ENCODE measurements around the gene SUPT5H. TPM values are rescaled to one million over a fixed set of nuclear protein-coding genes. Genes with fewer than 3 reads are reported as not detected.
A peak's percentile ranks its signal among the peaks of the same experiment; 100 is the strongest.

The SUPT5H gene
- total RNA-seq, 1 donor from 2014 or later: 48.5 TPM

GRCh38 chr19:39494661-39495060 is 49.3 kb downstream of the SUPT5H start:
- Mint-ChIP-seq H3K4me3 (no peak overlapping the region), H3K36me3 (peaks cover 6% of the 10 kb centered on the region), H3K27ac (no peak overlapping the region), H3K9me3 (no peaks in the 10 kb centered on the region), H3K27me3 (ENCODE audit: insufficient read depth, low read depth) (peaks cover 16% of the 10 kb centered on the region), H3K4me1 (peaks cover 14% of the 10 kb centered on the region)
- H4K20me1 ChIP-seq (ENCODE audit: low read depth): no peaks in the 10 kb centered on the region
- H2AFZ ChIP-seq (replicated peaks): no peak overlapping the region
- no peak overlapping the region for H3K4me2 ChIP-seq
- peaks cover 32% of the 10 kb centered on the region for H3F3A ChIP-seq (ENCODE audit: low read depth)
- H3K36me3 ChIP-seq: no peaks in the 10 kb centered on the region
- no peak for DNase-seq (ENCODE audit: low spot score)
- H3K9ac ChIP-seq: no peak overlapping the region
- no peak overlapping the region for H3K4me3 ChIP-seq
- no peak for TF ChIP-seq CTCF (IDR thresholded peaks at IDR 0.05)
- no peak for TF ChIP-seq EZH2 (IDR thresholded peaks at IDR 0.05)
- no peak for TF ChIP-seq EZH2phosphoT487 (IDR thresholded peaks at IDR 0.05)
- peaks cover 33% of the 10 kb centered on the region for H3K27me3 ChIP-seq
- H3K9me3 ChIP-seq (ENCODE audit: low read depth): no peaks in the 10 kb centered on the region
- H3K27ac ChIP-seq: no peak overlapping the region
- H3K4me1 ChIP-seq: peaks cover 17% of the 10 kb centered on the region
- no peaks in the 10 kb centered on the region for H3K79me2 ChIP-seq (ENCODE audit: low read depth)

DNA sequence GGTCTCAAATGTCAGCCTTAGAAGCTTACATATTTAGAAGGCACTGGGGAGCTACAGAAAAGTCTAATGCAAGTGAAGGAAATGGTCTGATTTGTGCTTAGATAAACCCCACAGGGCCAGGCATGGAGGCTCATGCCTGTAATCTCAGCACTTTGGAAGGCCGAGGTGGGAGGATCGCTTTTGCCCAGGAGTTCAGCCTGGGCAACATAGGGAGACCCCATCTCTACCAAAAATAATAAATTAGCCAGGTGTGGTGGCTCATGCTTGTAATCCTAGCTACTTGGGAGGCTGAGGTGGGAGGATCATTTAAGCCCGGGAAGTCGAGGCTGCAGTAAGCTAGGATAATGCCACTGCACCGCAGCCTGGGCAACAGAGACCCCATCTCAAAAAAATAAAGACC is 50.7 kb downstream of the SUPT5H start:
- DNase-seq (ENCODE audit: low spot score): no peak
- Histone ChIP-seq H3K4me2 (no peak overlapping the region), H3K36me3 (no peaks in the 10 kb centered on the region), H3K27me3 (peaks cover 47% of the 10 kb centered on the region), H3K9ac (no peak overlapping the region), H2AFZ (replicated peaks) (no peak overlapping the region), H3K4me1 (peaks cover 17% of the 10 kb centered on the region), H3K9me3 (ENCODE audit: low read depth) (no peaks in the 10 kb centered on the region), H3K79me2 (ENCODE audit: low read depth) (no peaks in the 10 kb centered on the region), H3F3A (ENCODE audit: low read depth) (peaks cover 32% of the 10 kb centered on the region), H3K4me3 (no peak overlapping the region), H3K27ac (no peak overlapping the region), H4K20me1 (ENCODE audit: low read depth) (no peaks in the 10 kb centered on the region)
- H3K36me3 Mint-ChIP-seq: peaks cover 2% of the 10 kb centered on the region
- H3K27ac Mint-ChIP-seq: peak overlapping the region; percentile 36
- H3K27me3 Mint-ChIP-seq (ENCODE audit: insufficient read depth, low read depth): peaks cover 28% of the 10 kb centered on the region
- TF ChIP-seq EZH2 (IDR thresholded peaks at IDR 0.05) (no peak), EZH2phosphoT487 (IDR thresholded peaks at IDR 0.05) (no peak), CTCF (IDR thresholded peaks at IDR 0.05) (no peak)
- H3K4me1 Mint-ChIP-seq: peaks cover 20% of the 10 kb centered on the region
- no peak overlapping the region for H3K4me3 Mint-ChIP-seq
- no peaks in the 10 kb centered on the region for H3K9me3 Mint-ChIP-seq

GRCh38 chr19:39497701-39497995 is 52.3 kb downstream of the SUPT5H start:
- H2AFZ ChIP-seq (replicated peaks): peak overlapping the region; percentile 83
- Mint-ChIP-seq H3K36me3 (peaks cover 2% of the 10 kb centered on the region), H3K4me1 (peaks cover 20% of the 10 kb centered on the region)

More at GRCh38 chr19:39497701-39497995, 52.3 kb downstream of the SUPT5H start:
- Histone ChIP-seq H3K4me2 (peak overlapping the region; percentile 71), H4K20me1 (ENCODE audit: low read depth) (no peaks in the 10 kb centered on the region), H3K36me3 (no peaks in the 10 kb centered on the region), H3K4me3 (peak overlapping the region; percentile 56), H3F3A (ENCODE audit: low read depth) (peaks cover 32% of the 10 kb centered on the region), H3K4me1 (peaks cover 17% of the 10 kb centered on the region), H3K79me2 (ENCODE audit: low read depth) (no peaks in the 10 kb centered on the region), H3K9ac (no peak overlapping the region), H3K9me3 (ENCODE audit: low read depth) (no peaks in the 10 kb centered on the region), H3K27ac (no peak overlapping the region), H3K27me3 (peaks cover 63% of the 10 kb centered on the region)
- H3K27me3 Mint-ChIP-seq (ENCODE audit: insufficient read depth, low read depth): peaks cover 32% of the 10 kb centered on the region
- H3K4me3 Mint-ChIP-seq: peak overlapping the region; percentile 81
- TF ChIP-seq CTCF (IDR thresholded peaks at IDR 0.05): no peak
- no peak for TF ChIP-seq EZH2 (IDR thresholded peaks at IDR 0.05)
- no peak for TF ChIP-seq EZH2phosphoT487 (IDR thresholded peaks at IDR 0.05)
- DNase-seq (ENCODE audit: low spot score): no peak
- no peak overlapping the region for H3K27ac Mint-ChIP-seq
- no peaks in the 10 kb centered on the region for H3K9me3 Mint-ChIP-seq

Data from neural progenitor cell (in vitro differentiated cells).